ENCODE results near the gene USP3.

- TF ChIP-seq CREM (IDR thresholded peaks at IDR 0.05; ENCODE audit: low read depth) (peak; percentile 46; the same call in 1 of the 2 replicates), YY1 (IDR thresholded peaks at IDR 0.05; ENCODE audit: low read depth, low read length) (0 out of 2 replicates have a peak, but pooled peaks have one; percentile 6), HCFC1 (IDR thresholded peaks at IDR 0.05; ENCODE audit: low read length) (no peak), RAD21 (IDR thresholded peaks at IDR 0.05; ENCODE audit: insufficient read depth, low read depth, low read length) (no peak), POLR2A (IDR thresholded peaks at IDR 0.05; ENCODE audit: low read depth, low read length) (no peak), NFYB (IDR thresholded peaks at IDR 0.05; ENCODE audit: insufficient read depth, low read depth, low read length) (no peak), JUND (IDR thresholded peaks at IDR 0.05; ENCODE audit: low read depth, low read length) (no peak), CHD2 (IDR thresholded peaks at IDR 0.05; ENCODE audit: borderline replicate concordance, low read depth, low read length) (peak; percentile 26; the same call in 1 of the 2 replicates)
Measured at GRCh38 chr15:63626955-63627354, 122.6 kb downstream of the USP3 start.
